H9 (cell line): ENCODE data around the gene DCLK2. TPM values are rescaled to one million over a fixed set of nuclear protein-coding genes. Genes with fewer than 3 reads are reported as not detected.
"Not testable (repeated sequence)": the region's sequence is repeated elsewhere in the genome, so short reads cannot be mapped to it uniquely, and the experiment has no call there.

Experiments
- DNase-seq: peaks from one replicate; pipeline ENCODE4 v3.0.0-alpha.2; 2017
- H2AFZ ChIP-seq: one replicate; pipeline ENCODE4 v1.6.1; 2013; ENCODE audit warnings: mild to moderate bottlenecking, low read length, control low read depth, moderate library complexity
- H2AK5ac ChIP-seq: 2 replicates; pipeline ENCODE4 v1.6.1; 2013; ENCODE audit warnings: low read length, control low read depth, mixed read lengths; ENCODE audit not compliant: insufficient read length
- H2BK120ac ChIP-seq: one replicate; pipeline ENCODE4 v1.6.1; 2013; ENCODE audit warnings: low read depth, mild to moderate bottlenecking, low read length, control low read depth, inconsistent platforms; ENCODE audit not compliant: poor library complexity, severe bottlenecking
- H2BK12ac ChIP-seq: 2 replicates; pipeline ENCODE4 v1.6.1; 2013; ENCODE audit warnings: low read length, control low read depth, mixed read lengths, low read depth; ENCODE audit not compliant: insufficient read length
- H2BK15ac ChIP-seq: 2 replicates; pipeline ENCODE4 v1.6.1; 2013; ENCODE audit warnings: low read depth, low read length, control low read depth
- H2BK20ac ChIP-seq: one replicate; pipeline ENCODE4 v1.6.1; 2013; ENCODE audit warnings: low read depth, mild to moderate bottlenecking, low read length, control low read depth, inconsistent platforms; ENCODE audit not compliant: poor library complexity, severe bottlenecking
- H2BK5ac ChIP-seq: 2 replicates; pipeline ENCODE4 v1.6.1; 2013; ENCODE audit warnings: low read length, control low read depth, mixed read lengths; ENCODE audit not compliant: insufficient read length
- H3K14ac ChIP-seq: 2 replicates; pipeline ENCODE4 v1.6.1; 2013; ENCODE audit warnings: low read length, control low read depth; ENCODE audit not compliant: insufficient read depth
- H3K18ac ChIP-seq: 2 replicates; pipeline ENCODE4 v1.6.1; 2013; ENCODE audit warnings: low read depth, mild to moderate bottlenecking, mixed read lengths, low read length, control low read depth; ENCODE audit not compliant: insufficient read length
- H3K23ac ChIP-seq: 2 replicates; pipeline ENCODE4 v1.6.1; 2013; ENCODE audit warnings: low read length, control low read depth, mixed read lengths, low read depth; ENCODE audit not compliant: insufficient read length
- H3K23me2 ChIP-seq: 2 replicates; pipeline ENCODE4 v1.6.1; 2013; ENCODE audit warnings: low read depth, mild to moderate bottlenecking, mixed read lengths, low read length, control low read depth; ENCODE audit not compliant: insufficient read length, poor library complexity, severe bottlenecking
- H3K27ac ChIP-seq: 2 replicates; pipeline ENCODE4 v1.5.1; 2013; ENCODE audit warnings: low read length, control low read depth, mixed read lengths, low read depth; ENCODE audit not compliant: insufficient read length
- H3K27me3 ChIP-seq: 2 replicates; pipeline ENCODE4 v1.6.1; 2013; ENCODE audit warnings: low read length, control low read depth, inconsistent platforms; ENCODE audit not compliant: insufficient read depth
- H3K4ac ChIP-seq: 2 replicates; pipeline ENCODE4 v1.6.1; 2013; ENCODE audit warnings: low read depth, mild to moderate bottlenecking, control low read depth, inconsistent platforms, low read length, moderate library complexity
- H3K4me1 ChIP-seq: 2 replicates; pipeline ENCODE4 v1.6.1; 2013; ENCODE audit warnings: low read length, control low read depth, inconsistent platforms; ENCODE audit not compliant: insufficient read depth
- H3K4me2 ChIP-seq: 2 replicates; pipeline ENCODE4 v1.6.1; 2013; ENCODE audit warnings: low read length, control low read depth, mixed read lengths; ENCODE audit not compliant: insufficient read length, insufficient read depth
- H3K56ac ChIP-seq: 2 replicates; pipeline ENCODE4 v1.6.1; 2013; ENCODE audit warnings: low read depth, mild to moderate bottlenecking, mixed read lengths, low read length, control low read depth; ENCODE audit not compliant: insufficient read length
- H3K79me1 ChIP-seq: 2 replicates; pipeline ENCODE4 v1.6.1; 2013; ENCODE audit warnings: low read depth, mild to moderate bottlenecking, moderate library complexity, low read length, control low read depth, inconsistent platforms; ENCODE audit not compliant: insufficient read depth, poor library complexity, severe bottlenecking
- H3K79me2 ChIP-seq: 2 replicates; pipeline ENCODE4 v1.6.1; 2013; ENCODE audit warnings: low read length, control low read depth, inconsistent platforms; ENCODE audit not compliant: insufficient read depth
- H3K9ac ChIP-seq: 2 replicates; pipeline ENCODE4 v1.6.1; 2013; ENCODE audit warnings: low read length, control low read depth, mixed read lengths; ENCODE audit not compliant: insufficient read length; ENCODE audit errors: extremely low read depth
- H3K9me3 ChIP-seq: one replicate; pipeline ENCODE4 v1.6.1; 2013; ENCODE audit warnings: low read depth, low read length, inconsistent platforms; ENCODE audit not compliant: control insufficient read depth
- H3T11ph ChIP-seq: one replicate; pipeline ENCODE4 v1.6.1; 2013; ENCODE audit warnings: mild to moderate bottlenecking, low read length, control low read depth, inconsistent platforms
- H4K20me1 ChIP-seq: one replicate; pipeline ENCODE4 v1.6.1; 2013; ENCODE audit not compliant: control insufficient read depth, insufficient read length, insufficient read depth
- H4K5ac ChIP-seq: 2 replicates; pipeline ENCODE4 v1.6.1; 2013; ENCODE audit warnings: low read depth, mild to moderate bottlenecking, mixed read lengths, low read length, control low read depth; ENCODE audit not compliant: insufficient read length
- H4K8ac ChIP-seq: replicated peaks from 2 replicates; pipeline ENCODE4 v1.6.1; 2013; ENCODE audit warnings: low read length, control low read depth, mixed read lengths, low read depth; ENCODE audit not compliant: insufficient read length
- H4K91ac ChIP-seq: 2 replicates; pipeline ENCODE4 v1.6.1; 2013; ENCODE audit warnings: low read depth, mild to moderate bottlenecking, moderate library complexity, mixed read lengths, low read length, control low read depth; ENCODE audit not compliant: insufficient read length
- H3K27ac Mint-ChIP-seq, 3 experiments: 2 replicates in 2 of 3; 3 replicates in 1 of 3; pipeline ENCODE4 v1.8.0; 2020 to 2021; ENCODE audit warnings: mixed read lengths in 3 of 3, mild to moderate bottlenecking in 1 of 3, moderate library complexity in 1 of 3
- H3K27me3 Mint-ChIP-seq: 2 replicates; pipeline ENCODE4 v1.8.0; 2021; ENCODE audit warnings: low read depth, mild to moderate bottlenecking, moderate library complexity, mixed read lengths
- H3K36me3 Mint-ChIP-seq, 3 experiments: 2 replicates in 2 of 3; 3 replicates in 1 of 3; pipeline ENCODE4 v1.8.0; 2020 to 2021; ENCODE audit warnings: low read depth in 3 of 3, mixed read lengths in 3 of 3; ENCODE audit not compliant: insufficient read depth in 1 of 3
- H3K4me1 Mint-ChIP-seq, 2 experiments: 2 replicates each; pipeline ENCODE4 v1.8.0; 2020; ENCODE audit warnings: mixed read lengths in 2 of 2
- H3K4me3 Mint-ChIP-seq, 2 experiments: 2 replicates in 1 of 2; 3 replicates in 1 of 2; pipeline ENCODE4 v1.8.0; 2020 to 2021; ENCODE audit warnings: mild to moderate bottlenecking in 2 of 2, mixed read lengths in 2 of 2, moderate library complexity in 1 of 2
- H3K9me3 Mint-ChIP-seq, 2 experiments: 2 replicates in 1 of 2; 3 replicates in 1 of 2; pipeline ENCODE4 v1.8.0; 2020; ENCODE audit warnings: mild to moderate bottlenecking in 2 of 2, mixed read lengths in 2 of 2, moderate library complexity in 1 of 2
- WGBS: extraction: QIAGEN DNeasy Blood & Tissue Kit; methylation state at CpG from one replicate; pipeline ENCODE4 v1.1.7; 2013; ENCODE audit warnings: missing lambda C conversion rate, low lambda C conversion rate, mixed read lengths; ENCODE audit not compliant: insufficient read length; ENCODE audit errors: extremely low coverage; 5-methylcytosine and 5-hydroxymethylcytosine counted together
- total RNA-seq: library from RNA; stranded (reverse); gene quantifications from 2 replicates; pipeline ENCODE4 v1.2.1, GENCODE V29; 2021
- TF ChIP-seq, protein P1 (sequence below): fragments of 200-600 bp; sonication (generic); conservative IDR thresholded peaks from 3 replicates; pipeline ENCODE4 v1.8.0; 2021; ENCODE audit warnings: antibody characterized with exemption, mild to moderate bottlenecking

DCLK2 gene
- total RNA-seq, 1 experiment from 2014 or later, result 0.33 TPM

DNA sequence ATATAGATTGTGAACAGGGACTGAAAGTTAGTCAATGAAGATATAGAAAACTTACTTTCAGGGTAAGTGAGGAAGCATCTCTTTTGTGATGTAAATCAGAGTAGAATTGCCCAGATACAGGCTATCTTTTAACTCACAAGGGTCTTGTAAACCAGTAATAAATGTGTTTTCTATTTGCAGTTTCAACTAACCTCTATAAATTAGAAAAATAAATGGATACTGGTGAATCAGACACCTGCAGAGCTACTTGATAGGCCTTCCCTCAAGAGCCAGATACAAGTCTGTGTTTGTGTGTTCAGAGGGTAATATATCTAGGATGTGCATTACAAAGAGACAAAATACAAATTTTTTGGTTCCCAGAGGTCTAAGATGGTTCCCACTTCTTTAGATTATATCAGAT lies 82.9 kb downstream of the DCLK2 start:
- H3K23me2 ChIP-seq, result no peaks in the 10 kb centered on the region
- no peak overlapping the region for H2BK15ac ChIP-seq
- H4K20me1 ChIP-seq, result no peaks in the 10 kb centered on the region
- no peak overlapping the region for H2AK5ac ChIP-seq
- H3T11ph ChIP-seq, result no peak overlapping the region
- no peak overlapping the region for H2BK120ac ChIP-seq
- Mint-ChIP-seq H3K27me3 (no peaks in the 10 kb centered on the region), H3K9me3 (peaks cover 0 to 4% of the 10 kb centered on the region in 2 experiments; a peak in 2 of 5 replicates), H3K27ac (no peak overlapping the region), H3K4me1 (peaks cover 0 to 3% of the 10 kb centered on the region in 2 experiments; a peak in 1 of 4 replicates), H3K4me3 (no peak overlapping the region), H3K36me3 (no peaks in the 10 kb centered on the region)
- no peak overlapping the region for H3K9ac ChIP-seq
- H2BK20ac ChIP-seq, result no peak overlapping the region
- no peak overlapping the region for H3K18ac ChIP-seq
- no peak overlapping the region for H4K91ac ChIP-seq
- no peak for DNase-seq
- H3K9me3 ChIP-seq, result no peaks in the 10 kb centered on the region
- H2BK12ac ChIP-seq, result no peak overlapping the region
- H3K4me1 ChIP-seq, result no peaks in the 10 kb centered on the region
- no peaks in the 10 kb centered on the region for H3K27me3 ChIP-seq
- H4K8ac ChIP-seq, result no peak overlapping the region
- no peak overlapping the region for H2BK5ac ChIP-seq
- H3K79me2 ChIP-seq, result no peaks in the 10 kb centered on the region
- H2AFZ ChIP-seq, result no peak overlapping the region
- no peak overlapping the region for H3K56ac ChIP-seq
- no peaks in the 10 kb centered on the region for H3K79me1 ChIP-seq
- no peak overlapping the region for H4K5ac ChIP-seq
- no peak overlapping the region for H3K14ac ChIP-seq
- H3K4ac ChIP-seq, result no peak overlapping the region
- H3K4me2 ChIP-seq, result no peak overlapping the region
- no peak overlapping the region for H3K27ac ChIP-seq
- TF ChIP-seq, protein P1, sequence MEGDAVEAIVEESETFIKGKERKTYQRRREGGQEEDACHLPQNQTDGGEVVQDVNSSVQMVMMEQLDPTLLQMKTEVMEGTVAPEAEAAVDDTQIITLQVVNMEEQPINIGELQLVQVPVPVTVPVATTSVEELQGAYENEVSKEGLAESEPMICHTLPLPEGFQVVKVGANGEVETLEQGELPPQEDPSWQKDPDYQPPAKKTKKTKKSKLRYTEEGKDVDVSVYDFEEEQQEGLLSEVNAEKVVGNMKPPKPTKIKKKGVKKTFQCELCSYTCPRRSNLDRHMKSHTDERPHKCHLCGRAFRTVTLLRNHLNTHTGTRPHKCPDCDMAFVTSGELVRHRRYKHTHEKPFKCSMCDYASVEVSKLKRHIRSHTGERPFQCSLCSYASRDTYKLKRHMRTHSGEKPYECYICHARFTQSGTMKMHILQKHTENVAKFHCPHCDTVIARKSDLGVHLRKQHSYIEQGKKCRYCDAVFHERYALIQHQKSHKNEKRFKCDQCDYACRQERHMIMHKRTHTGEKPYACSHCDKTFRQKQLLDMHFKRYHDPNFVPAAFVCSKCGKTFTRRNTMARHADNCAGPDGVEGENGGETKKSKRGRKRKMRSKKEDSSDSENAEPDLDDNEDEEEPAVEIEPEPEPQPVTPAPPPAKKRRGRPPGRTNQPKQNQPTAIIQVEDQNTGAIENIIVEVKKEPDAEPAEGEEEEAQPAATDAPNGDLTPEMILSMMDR, result no peak
- H3K23ac ChIP-seq, result no peak overlapping the region

DNA sequence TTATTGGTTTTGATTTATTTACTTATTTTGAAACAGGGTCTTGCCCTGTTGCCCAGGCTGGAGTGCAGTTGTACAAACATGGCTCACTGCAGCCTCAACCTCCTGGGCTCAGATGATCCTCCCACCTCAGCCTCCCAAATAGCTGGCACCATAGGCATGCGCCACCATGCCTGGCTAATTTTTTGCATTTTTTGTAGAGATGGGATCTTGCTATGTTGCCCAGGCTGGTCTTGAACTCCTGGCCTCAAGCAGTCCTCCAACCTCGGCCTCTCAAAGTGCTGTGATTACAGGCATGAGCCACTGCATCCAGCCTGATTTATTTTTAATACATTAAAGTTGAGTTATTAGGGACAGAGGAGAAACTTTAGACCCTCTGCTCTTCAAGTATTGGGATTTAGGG lies 83.8 kb downstream of the DCLK2 start:
- H2BK5ac ChIP-seq, H3K27me3 Mint-ChIP-seq, H3K23me2 ChIP-seq, H4K20me1 ChIP-seq, H2AFZ ChIP-seq, H2BK15ac ChIP-seq, H2BK20ac ChIP-seq, H3K27me3 ChIP-seq, H3K4me1 Mint-ChIP-seq, H3K27ac ChIP-seq, H3K27ac Mint-ChIP-seq, H3K79me2 ChIP-seq, H2BK120ac ChIP-seq, H4K91ac ChIP-seq, H3K23ac ChIP-seq, H2BK12ac ChIP-seq, H3K9me3 Mint-ChIP-seq, H3K4me1 ChIP-seq, DNase-seq, H3K4ac ChIP-seq, H3T11ph ChIP-seq, H3K9ac ChIP-seq, H3K18ac ChIP-seq, H3K9me3 ChIP-seq, H2AK5ac ChIP-seq, H3K36me3 Mint-ChIP-seq, H3K56ac ChIP-seq, H3K79me1 ChIP-seq, H3K14ac ChIP-seq, H4K5ac ChIP-seq, H4K8ac ChIP-seq, H3K4me3 Mint-ChIP-seq, H3K4me2 ChIP-seq: not testable (repeated sequence)
- no CpG with 5 or more reads among the region's 2 CpGs for WGBS
